HG03196 (cell line): Measurements from ENCODE around the gene AMD1.
"Not testable (repeated sequence)": the region's sequence is repeated elsewhere in the genome, so short reads cannot be mapped to it uniquely, and the experiment has no call there.

Experiments used
- ATAC-seq: cut with Tn5 transposase; IDR thresholded peaks from one replicate; pipeline ENCODE4 v1.9.1; 2021; ENCODE audit not compliant: unreplicated experiment

AMD1 gene

GRCh38 chr6:110876806-110877564 lies 2.4 kb downstream of the AMD1 start:
- no peak for ATAC-seq

- no peak for ATAC-seq
Measured at GRCh38 chr6:110877569-110877968, 3.0 kb downstream of the AMD1 start.

- ATAC-seq: no peak
Measured at GRCh38 chr6:110878751-110879522, 4.4 kb downstream of the AMD1 start.

GRCh38 chr6:110880651-110881050 lies 6.1 kb downstream of the AMD1 start:
- no peak for ATAC-seq

- no peak for ATAC-seq
Measured at GRCh38 chr6:110881546-110882273, 7.1 kb downstream of the AMD1 start.

- ATAC-seq: no peak
Measured at GRCh38 chr6:110882274-110882619, 7.7 kb downstream of the AMD1 start.

GRCh38 chr6:110882824-110883554 lies 8.4 kb downstream of the AMD1 start:
- ATAC-seq: no peak

GRCh38 chr6:110884321-110884720 lies 9.7 kb downstream of the AMD1 start:
- ATAC-seq: no peak

GRCh38 chr6:110885526-110885925 lies 10.9 kb downstream of the AMD1 start:
- ATAC-seq: no peak

- no peak for ATAC-seq
Measured at GRCh38 chr6:110886555-110887167, 12.1 kb downstream of the AMD1 start.

GRCh38 chr6:110890288-110890687 lies 15.7 kb downstream of the AMD1 start:
- ATAC-seq: no peak

GRCh38 chr6:110895907-110896608 lies 21.5 kb downstream of the AMD1 start:
- ATAC-seq: no peak

GRCh38 chr6:110897433-110897832 lies 22.8 kb downstream of the AMD1 start:
- no peak for ATAC-seq

- no peak for ATAC-seq
Measured at GRCh38 chr6:110898111-110898510, 23.5 kb downstream of the AMD1 start.

- ATAC-seq: no peak
Measured at GRCh38 chr6:110900028-110900598, 25.5 kb downstream of the AMD1 start.

GRCh38 chr6:110901601-110902000 lies 27.0 kb downstream of the AMD1 start:
- ATAC-seq: not testable (repeated sequence)

GRCh38 chr6:110902091-110902490 lies 27.5 kb downstream of the AMD1 start:
- no peak for ATAC-seq

- ATAC-seq: not testable (repeated sequence)
Measured at GRCh38 chr6:110906273-110906672, 31.7 kb downstream of the AMD1 start.

GRCh38 chr6:110930781-110931180 lies 56.2 kb downstream of the AMD1 start:
- ATAC-seq: no peak

GRCh38 chr6:110933912-110934311 lies 59.3 kb downstream of the AMD1 start:
- ATAC-seq: no peak
